HCT116 (cell line): ENCODE results near the gene ZHX3. TPM values are rescaled to one million over a fixed set of nuclear protein-coding genes. Genes with fewer than 3 reads are reported as not detected.

Experiments used
- ATAC-seq: fragments of 200-7000 bp; cut with Tn5 transposase; 2 replicates; pipeline ENCODE4 v1.9.1; 2020; ENCODE audit warnings: mild to moderate bottlenecking, moderate library complexity
- BruUV-seq: library from RNA; stranded (reverse); fragments of 400-500 nt; replicated peaks from 2 replicates; lab custom pipeline; 2021; lab: Mats Ljungman, UMichigan
- CTCF ChIA-PET: fragments of 300-600 bp; sonication (Branson Sonifier 250); formaldehyde crosslinking; loops from one replicate; lab custom pipeline; 2021; ENCODE audit warnings: antibody characterized with exemption; lab: Charles Lee
- POLR2A ChIA-PET: fragments of 300-600, 350-600 bp; sonication (Branson Sonifier 250); formaldehyde crosslinking; loops from one replicate; lab custom pipeline; 2021; ENCODE audit warnings: antibody characterized with exemption; lab: Charles Lee
- RAD21 ChIA-PET, 2 experiments: fragments of 300-600 bp; sonication (Branson Sonifier 250); formaldehyde crosslinking; loops; one replicate each; lab custom pipeline; 2023; ENCODE audit warnings: low total read pairs in 2 of 2; ENCODE audit not compliant: uncharacterized antibody in 2 of 2, unreplicated experiment in 2 of 2, low non-redundant PET in 1 of 2; lab: Charles Lee
- DNase-seq: peaks from one replicate; pipeline ENCODE4 v3.0.0-alpha.2; 2010; ENCODE audit warnings: low read depth, low spot score
- H2AFZ ChIP-seq: fragments of 200-600 bp; shearing (Covaris generic), sonication (generic); 2 replicates; pipeline ENCODE4 v1.6.1; 2017; ENCODE audit warnings: low read depth, mixed run types, mixed read lengths, antibody characterized with exemption, low read length; ENCODE audit not compliant: poor library complexity, severe bottlenecking
- H3K27ac ChIP-seq: 2 replicates; pipeline ENCODE4 v1.5.1; 2012; ENCODE audit warnings: low read depth, low read length
- H3K27me3 ChIP-seq: fragments of 200-600 bp; sonication (generic); 2 replicates; pipeline ENCODE4 v1.6.1; 2016; ENCODE audit warnings: mixed run types, low read length, mixed read lengths; ENCODE audit not compliant: insufficient read depth
- H3K36me3 ChIP-seq, 2 experiments: fragments of 200-500 bp in 1 of 2; fragments of 200-600 bp in 1 of 2; sonication (Bioruptor generic) in 1 of 2; sonication (generic) in 1 of 2; 2 replicates each; pipeline versions ENCODE4 v1.5.1 to v1.6.1; 2014 to 2016; ENCODE audit warnings: low read length in 2 of 2, inconsistent platforms in 1 of 2, mixed read lengths in 1 of 2, mixed run types in 1 of 2; ENCODE audit not compliant: insufficient read depth in 2 of 2, control insufficient read depth in 1 of 2
- H3K4me1 ChIP-seq, 2 experiments: fragments of 200-600 bp in 1 of 2; sonication (generic) in 1 of 2; 2 replicates each; pipeline versions ENCODE4 v1.5.1 to v1.6.1; 2012 to 2017; ENCODE audit warnings: low read length in 2 of 2, inconsistent platforms in 1 of 2, mild to moderate bottlenecking in 1 of 2, mixed read lengths in 1 of 2, mixed run types in 1 of 2, moderate library complexity in 1 of 2; ENCODE audit not compliant: insufficient read depth in 2 of 2, control insufficient read depth in 1 of 2
- H3K4me2 ChIP-seq: fragments of 200-600 bp; sonication (generic); 2 replicates; pipeline ENCODE4 v1.6.1; 2017; ENCODE audit warnings: mixed run types, low read length, mixed read lengths
- H3K4me3 ChIP-seq, 2 experiments: fragments of 200-600 bp in 1 of 2; sonication (generic) in 1 of 2; replicated peaks in 1 of 2; 2 replicates each; pipeline ENCODE4 v1.5.1; 2011 to 2016; ENCODE audit warnings: low read length in 2 of 2, control low read depth in 1 of 2, low read depth in 1 of 2, mild to moderate bottlenecking in 1 of 2, mixed read lengths in 1 of 2, mixed run types in 1 of 2
- H3K79me2 ChIP-seq: fragments of 200-600 bp; sonication (generic); 2 replicates; pipeline ENCODE4 v1.6.1; 2017; ENCODE audit warnings: mild to moderate bottlenecking, mixed run types, low read length, moderate library complexity, mixed read lengths; ENCODE audit not compliant: insufficient read depth
- H3K9ac ChIP-seq: fragments of 200-600 bp; sonication (generic); 2 replicates; pipeline ENCODE4 v1.6.1; 2016; ENCODE audit warnings: low read length, mixed read lengths
- H3K9me2 ChIP-seq: fragments of 200-600 bp; sonication (generic), shearing (Covaris generic); 2 replicates; pipeline ENCODE4 v1.6.1; 2017; ENCODE audit warnings: mixed run types, mild to moderate bottlenecking, moderate library complexity; ENCODE audit not compliant: insufficient read depth
- H3K9me3 ChIP-seq, 2 experiments: fragments of 200-500 bp in 1 of 2; fragments of 200-600 bp in 1 of 2; sonication (Bioruptor generic) in 1 of 2; sonication (generic) in 1 of 2; 2 replicates each; pipeline ENCODE4 v1.6.1; 2014 to 2017; ENCODE audit warnings: low read length in 2 of 2, mixed read lengths in 2 of 2, inconsistent platforms in 1 of 2, low read depth in 1 of 2, mild to moderate bottlenecking in 1 of 2, mixed run types in 1 of 2, moderate library complexity in 1 of 2; ENCODE audit not compliant: control insufficient read depth in 1 of 2, insufficient read depth in 1 of 2
- H4K20me1 ChIP-seq: fragments of 200-600 bp; sonication (generic), shearing (Covaris generic); 2 replicates; pipeline ENCODE4 v1.6.1; 2017; ENCODE audit warnings: mixed run types, mild to moderate bottlenecking, moderate library complexity; ENCODE audit not compliant: insufficient read depth
- ATF3 ChIP-seq: IDR thresholded peaks from 2 replicates; pipeline ENCODE4 v1.6.1; 2012
- CBX3 ChIP-seq: IDR thresholded peaks from 2 replicates; pipeline ENCODE4 v1.6.1; 2012; ENCODE audit warnings: low read depth
- ELF1 ChIP-seq: IDR thresholded peaks from 2 replicates; pipeline ENCODE4 v1.6.1; 2012; ENCODE audit warnings: low read depth, borderline replicate concordance
- EZH2phosphoT487 ChIP-seq: fragments of 200-600 bp; IDR thresholded peaks from 2 replicates; pipeline ENCODE4 v1.6.1; 2018; ENCODE audit warnings: antibody characterized with exemption, borderline replicate concordance
- FOSL1 ChIP-seq: IDR thresholded peaks from 2 replicates; pipeline ENCODE4 v1.6.1; 2012; ENCODE audit warnings: low read depth
- JUND ChIP-seq: IDR thresholded peaks from 2 replicates; pipeline ENCODE4 v1.6.1; 2012
- POLR2A ChIP-seq: IDR thresholded peaks from 2 replicates; pipeline ENCODE4 v1.7.0; 2011; ENCODE audit warnings: borderline replicate concordance; ENCODE audit not compliant: insufficient read depth, insufficient read length; ENCODE audit errors: extremely low read depth
- RAD21 ChIP-seq: IDR thresholded peaks from 2 replicates; pipeline ENCODE4 v1.6.1; 2012; ENCODE audit warnings: low read depth, mild to moderate bottlenecking
- REST ChIP-seq: IDR thresholded peaks from 2 replicates; pipeline ENCODE4 v1.6.1; 2012; ENCODE audit warnings: low read depth
- SIN3A ChIP-seq: IDR thresholded peaks from 2 replicates; pipeline ENCODE4 v1.6.1; 2012; ENCODE audit warnings: low read depth
- SRF ChIP-seq: IDR thresholded peaks from 2 replicates; pipeline ENCODE4 v1.6.1; 2012; ENCODE audit warnings: low read depth
- TCF7L2 ChIP-seq: IDR thresholded peaks from 2 replicates; pipeline ENCODE4 v1.7.0; 2011; ENCODE audit warnings: borderline replicate concordance, inconsistent platforms; ENCODE audit not compliant: insufficient read depth, insufficient read length; ENCODE audit errors: extremely low read depth
- ZFX ChIP-seq: fragments of 450-650 bp; IDR thresholded peaks from 2 replicates; pipeline ENCODE4 v1.6.1; 2017
- ZNF274 ChIP-seq: fragments of 200-500 bp; sonication (Bioruptor generic); IDR thresholded peaks from 2 replicates; pipeline ENCODE4 v1.6.1; 2014; ENCODE audit warnings: mild to moderate bottlenecking, low read depth, low read length, inconsistent platforms
- intact Hi-C: fragments of 100-400 bp; cut with micrococcal nuclease; formaldehyde crosslinking; loops from 2 replicates; pipeline ENCODE4 v1.10.0; 2022
- total RNA-seq: library from RNA; stranded (reverse); gene quantifications from one replicate; pipeline ENCODE4 v1.2.1, GENCODE V29; 2021; ENCODE audit not compliant: unreplicated experiment

The ZHX3 gene
- total RNA-seq, 1 experiment from 2014 or later: 13.3 TPM

DNA sequence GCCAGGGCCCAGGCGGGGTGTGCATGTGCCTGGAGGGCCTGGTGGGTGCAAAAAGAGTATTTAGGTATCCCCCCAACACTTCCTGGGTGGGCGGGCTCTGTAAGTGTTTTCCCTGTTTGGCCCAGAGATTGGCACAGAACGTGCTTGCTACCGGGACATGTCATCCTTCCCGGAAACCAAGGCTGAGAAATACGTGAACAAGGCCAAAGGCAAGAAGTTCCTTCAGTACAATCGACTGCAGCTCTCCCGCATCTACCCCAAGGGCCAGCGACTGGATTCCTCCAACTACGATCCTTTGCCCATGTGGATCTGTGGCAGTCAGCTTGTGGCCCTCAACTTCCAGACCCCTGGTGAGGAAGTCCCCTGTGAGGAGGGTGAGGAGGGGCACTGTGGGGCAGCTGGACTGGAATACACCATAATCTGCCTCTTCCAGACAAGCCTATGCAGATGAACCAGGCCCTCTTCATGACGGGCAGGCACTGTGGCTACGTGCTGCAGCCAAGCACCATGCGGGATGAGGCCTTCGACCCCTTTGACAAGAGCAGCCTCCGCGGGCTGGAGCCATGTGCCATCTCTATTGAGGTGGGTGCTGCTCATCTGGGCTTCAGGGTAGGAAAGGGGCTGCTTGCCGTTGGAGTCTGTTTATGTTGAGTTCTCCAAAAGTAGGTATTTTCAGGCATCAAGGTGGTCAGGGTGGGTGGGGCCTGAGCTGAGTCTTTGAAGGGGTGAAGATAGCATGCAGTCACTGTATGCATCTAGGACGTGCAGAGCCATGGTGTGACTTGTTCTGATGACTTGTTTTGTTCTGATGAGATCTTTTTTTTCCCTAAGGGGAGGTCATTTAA lies 145.0 kb downstream of the ZHX3 start:
- Histone ChIP-seq H2AFZ (no peak overlapping the region), H3K4me3 (no peak overlapping the region), H3K9me3 (no peaks in the 10 kb centered on the region), H4K20me1 (no peaks in the 10 kb centered on the region), H3K9ac (no peak overlapping the region), H3K36me3 (peaks cover 14 to 21% of the 10 kb centered on the region in 2 experiments)
- no peak for DNase-seq
- RAD21 ChIA-PET: interaction anchor here (0.5 to 1.5 kb wide), 6 partner anchors 52 to 216 kb away, joined by 3 to 17 read pairs (median 3); partner anchors contain the start of gene LPIN3 (in 2 of the 2)
- intact Hi-C loops: loop anchor here (1.0 to 5.0 kb wide), 3 partner anchors 60 to 240 kb away; partner anchors contain the start of gene LPIN3
- ATAC-seq: peak; percentile 24
- TF ChIP-seq ELF1 (no peak), SRF (no peak), CBX3 (no peak), ATF3 (no peak), EZH2phosphoT487 (no peak)
- TF ChIP-seq, all 23 proteins: peak for 0
- BruUV-seq: no TSS peak
- Histone ChIP-seq H3K9me2 (no peaks in the 10 kb centered on the region), H3K27me3 (no peaks in the 10 kb centered on the region), H3K79me2 (no peaks in the 10 kb centered on the region), H3K4me2 (no peak overlapping the region), H3K27ac (no peak overlapping the region), H3K4me1 (peaks cover 0 to 7% of the 10 kb centered on the region in 2 experiments; a peak in 2 of 4 replicates)
- ChIA-PET POLR2A (interaction anchor here (1.0 to 1.8 kb wide), 2 partner anchors 60 to 168 kb away, joined by 4 read pairs; partner anchors contain the start of gene LPIN3), CTCF (interaction anchor here (0.5 to 4.8 kb wide), 15 partner anchors 9 to 182 kb away, joined by 3 to 83 read pairs (median 4); partner anchors contain the start of gene LPIN3)

GRCh38 chr20:41171736-41172295 lies 145.7 kb downstream of the ZHX3 start:
- no peak overlapping the region for H3K27ac ChIP-seq
- no peaks in the 10 kb centered on the region for H3K9me3 ChIP-seq
- intact Hi-C loops: loop anchor here (5.0 kb wide), 1 partner anchor 240 kb away; no protein-coding TSS in a partner anchor
- no peaks in the 10 kb centered on the region for H3K9me2 ChIP-seq
- H3K27me3 ChIP-seq: no peaks in the 10 kb centered on the region
- no peak overlapping the region for H3K4me3 ChIP-seq
- H3K79me2 ChIP-seq: no peaks in the 10 kb centered on the region
- POLR2A ChIA-PET: interaction anchor here (1.8 kb wide), 1 partner anchor 169 kb away, joined by 4 read pairs; the partner anchor contains the start of gene LPIN3
- RAD21 ChIA-PET: interaction anchor here (1.0 to 1.5 kb wide), 2 partner anchors 168 kb away, joined by 5 to 17 read pairs; partner anchors contain the start of gene LPIN3 (in 1 of the 2)
- H3K36me3 ChIP-seq: peaks cover 14 to 25% of the 10 kb centered on the region in 2 experiments
- peaks cover 0 to under 1% of the 10 kb centered on the region in 2 experiments; a peak in 1 of 4 replicates for H3K4me1 ChIP-seq
- no TSS peak for BruUV-seq
- no peak for DNase-seq
- no peak overlapping the region for H3K9ac ChIP-seq
- ATAC-seq: no peak
- no peak overlapping the region for H2AFZ ChIP-seq
- no peaks in the 10 kb centered on the region for H4K20me1 ChIP-seq
- CTCF ChIA-PET: interaction anchor here (4.8 kb wide), 1 partner anchor 168 kb away, joined by 83 read pairs; the partner anchor contains the start of gene LPIN3
- no peak overlapping the region for H3K4me2 ChIP-seq
- TF ChIP-seq ZFX (no peak), TCF7L2 (no peak), ELF1 (no peak), FOSL1 (no peak), ZNF274 (no peak), JUND (no peak), RAD21 (no peak), REST (no peak), EZH2phosphoT487 (no peak), POLR2A (no peak), SIN3A (no peak)
